ENCODE data around the gene SKI. TPM values are rescaled to one million over a fixed set of nuclear protein-coding genes. Genes with fewer than 3 reads are reported as not detected.

Gene SKI
- total and polyA plus RNA-seq, 2 experiments from 2014 or later: 5.1 to 21.9 TPM

DNA sequence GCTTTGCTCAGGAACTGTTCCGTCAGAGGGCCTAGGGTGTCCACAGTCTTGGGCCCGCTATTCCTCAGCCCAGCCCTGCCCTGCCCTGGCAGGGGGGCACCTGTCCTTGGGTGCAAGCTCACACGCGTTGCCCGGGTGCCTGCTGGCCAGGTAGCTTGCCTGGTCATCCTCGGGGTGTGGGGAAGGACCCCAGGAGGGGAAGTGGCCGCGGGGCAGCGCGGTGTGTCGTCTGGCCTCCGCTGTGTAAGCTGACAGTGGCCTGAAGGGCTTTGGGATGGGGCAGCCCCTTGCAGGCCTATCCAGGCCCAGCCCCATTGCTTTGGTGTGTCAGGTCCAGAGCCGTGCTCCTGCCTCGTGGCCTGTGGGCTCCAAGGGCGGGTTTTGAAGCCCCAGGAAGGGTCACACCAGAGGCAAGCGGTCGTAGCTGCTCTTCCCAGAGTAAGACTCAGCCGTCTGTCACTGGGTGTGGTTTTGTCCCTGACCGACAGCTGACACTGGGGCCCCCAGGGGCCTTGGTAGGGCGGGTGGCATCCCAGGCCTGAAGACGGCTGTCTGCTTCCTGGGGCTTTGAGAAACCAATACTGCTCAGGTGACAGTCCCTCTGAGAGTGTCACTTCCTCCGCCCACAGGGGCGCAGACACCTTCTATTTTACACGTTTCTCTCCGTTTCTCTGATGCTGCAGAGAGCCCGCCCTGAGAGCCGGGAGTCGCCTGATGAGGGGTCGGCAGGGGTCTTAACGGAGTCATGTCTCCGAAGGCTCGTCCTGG lies 72.1 kb downstream of the SKI start:
- peaks cover 14% of the 10 kb centered on the region for H3K4me1 ChIP-seq (ENCODE audit: insufficient read depth)
- no peaks in the 10 kb centered on the region for H3K27me3 ChIP-seq
- H3K9me2 ChIP-seq (replicated peaks; ENCODE audit: insufficient read depth): no peaks in the 10 kb centered on the region
- DNase-seq (ENCODE audit: low spot score): no peak
- no peak overlapping the region for H3K4me2 ChIP-seq
- 88% methylated on average over 31 of the region's 32 CpGs for WGBS (ENCODE audit: low lambda C conversion rate, missing lambda C conversion rate)
- H2AFZ ChIP-seq: no peak overlapping the region
- H3K4me3 ChIP-seq: no peak overlapping the region
- no peaks in the 10 kb centered on the region for H3K9me3 ChIP-seq (ENCODE audit: low read depth)
- no peak overlapping the region for H3K27ac ChIP-seq
- H4K20me1 ChIP-seq (ENCODE audit: insufficient read depth, poor library complexity, severe bottlenecking): peaks cover 73% of the 10 kb centered on the region
- H3K79me2 ChIP-seq: peaks cover 81% of the 10 kb centered on the region
- H3K36me3 ChIP-seq (replicated peaks; ENCODE audit: insufficient read depth, low read depth): no peaks in the 10 kb centered on the region
- TF ChIP-seq EZH2phosphoT487 (IDR thresholded peaks at IDR 0.05; ENCODE audit: low read depth, severe bottlenecking, unreplicated experiment) (no peak), EZH2 (IDR thresholded peaks at IDR 0.05; ENCODE audit: borderline replicate concordance) (no peak), CTCF (IDR thresholded peaks at IDR 0.05; ENCODE audit: poor library complexity) (no peak)

- Histone ChIP-seq H3K36me3 (replicated peaks; ENCODE audit: insufficient read depth, low read depth) (no peaks in the 10 kb centered on the region), H3K79me2 (peaks cover 73% of the 10 kb centered on the region), H4K20me1 (ENCODE audit: insufficient read depth, poor library complexity, severe bottlenecking) (peaks cover 65% of the 10 kb centered on the region), H3K4me1 (ENCODE audit: insufficient read depth) (peaks cover 14% of the 10 kb centered on the region), H3K9me2 (replicated peaks; ENCODE audit: insufficient read depth) (no peaks in the 10 kb centered on the region), H3K9me3 (ENCODE audit: low read depth) (no peaks in the 10 kb centered on the region), H3K27ac (peak overlapping the region; percentile 16), H3K4me3 (no peak overlapping the region), H3K4me2 (no peak overlapping the region), H3K27me3 (no peaks in the 10 kb centered on the region), H2AFZ (no peak overlapping the region)
- no peak for TF ChIP-seq EZH2 (IDR thresholded peaks at IDR 0.05; ENCODE audit: borderline replicate concordance)
- TF ChIP-seq CTCF (IDR thresholded peaks at IDR 0.05; ENCODE audit: poor library complexity): no peak
- TF ChIP-seq EZH2phosphoT487 (IDR thresholded peaks at IDR 0.05; ENCODE audit: low read depth, severe bottlenecking, unreplicated experiment): no peak
- DNase-seq (ENCODE audit: low spot score): no peak
- WGBS (ENCODE audit: low lambda C conversion rate, missing lambda C conversion rate): 82% methylated on average over 32 of the region's 37 CpGs
These were observed 72.9 kb downstream of the SKI start for GRCh38 chr1:2300851-2301606.

GRCh38 chr1:2301607-2302291 lies 73.6 kb downstream of the SKI start:
- no peaks in the 10 kb centered on the region for H3K36me3 ChIP-seq (replicated peaks; ENCODE audit: insufficient read depth, low read depth)
- H3K9me3 ChIP-seq (ENCODE audit: low read depth): no peaks in the 10 kb centered on the region
- TF ChIP-seq EZH2 (IDR thresholded peaks at IDR 0.05; ENCODE audit: borderline replicate concordance): no peak
- TF ChIP-seq CTCF (IDR thresholded peaks at IDR 0.05; ENCODE audit: poor library complexity): no peak
- TF ChIP-seq EZH2phosphoT487 (IDR thresholded peaks at IDR 0.05; ENCODE audit: low read depth, severe bottlenecking, unreplicated experiment): no peak
- H3K27me3 ChIP-seq: no peaks in the 10 kb centered on the region
- peaks cover 58% of the 10 kb centered on the region for H4K20me1 ChIP-seq (ENCODE audit: insufficient read depth, poor library complexity, severe bottlenecking)
- H3K4me2 ChIP-seq: no peak overlapping the region
- H3K79me2 ChIP-seq: peaks cover 66% of the 10 kb centered on the region
- no peak for DNase-seq (ENCODE audit: low spot score)
- H3K4me1 ChIP-seq (ENCODE audit: insufficient read depth): peaks cover 14% of the 10 kb centered on the region
- WGBS (ENCODE audit: low lambda C conversion rate, missing lambda C conversion rate): 93% methylated on average over 17 of the region's 17 CpGs
- no peak overlapping the region for H3K4me3 ChIP-seq
- no peak overlapping the region for H2AFZ ChIP-seq
- no peaks in the 10 kb centered on the region for H3K9me2 ChIP-seq (replicated peaks; ENCODE audit: insufficient read depth)
- peak overlapping the region; percentile 16 for H3K27ac ChIP-seq
